HEK293 (cell line): ENCODE measurements around the gene TM4SF1.

Experiments
- ZFP37 ChIP-seq: fragments of 450-650 bp; formaldehyde crosslinking; IDR thresholded peaks from 2 replicates; pipeline ENCODE4 v1.5.1; 2016; ENCODE audit warnings: missing biosample characterization, missing genetic modification characterization
- ZNF112 ChIP-seq: fragments of 450-650 bp; formaldehyde crosslinking; IDR thresholded peaks from 2 replicates; pipeline ENCODE4 v1.5.0; 2017; ENCODE audit warnings: missing biosample characterization, missing genetic modification characterization
- ZNF501 ChIP-seq: fragments of 450-650 bp; formaldehyde crosslinking; IDR thresholded peaks from 2 replicates; pipeline ENCODE4 v1.5.1; 2016; ENCODE audit warnings: missing biosample characterization, missing genetic modification characterization

DNA sequence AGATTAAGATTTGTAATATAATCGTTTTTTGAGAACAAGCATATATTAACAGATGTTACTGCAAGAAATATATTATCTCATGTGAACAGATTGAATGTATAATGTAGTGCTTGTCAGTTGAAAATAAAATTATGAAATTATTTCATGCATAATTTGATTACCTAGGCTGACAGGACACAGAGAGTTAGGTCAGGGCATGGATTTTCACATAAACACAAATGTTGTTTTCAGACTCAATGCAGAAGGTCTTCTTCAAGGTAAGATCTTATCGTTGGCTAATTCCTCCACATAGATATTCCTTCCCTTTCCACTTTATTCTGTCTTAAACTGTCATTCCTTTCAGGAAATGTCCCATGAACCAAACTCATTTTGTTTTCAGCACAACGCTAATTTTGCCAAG is 20.1 kb upstream of the TM4SF1 start:
- no peak for TF ChIP-seq ZFP37 (tag by site-specific recombination)
- no peak for TF ChIP-seq ZNF501 (tag by site-specific recombination)
- no peak for TF ChIP-seq ZNF112 (tag by site-specific recombination)
